GM12873 (cell line): ENCODE data around the gene FNDC5.
A peak's percentile ranks its signal among the peaks of the same experiment; 100 is the strongest.

Experiments
- CTCF ChIP-seq: IDR thresholded peaks from 2 replicates; pipeline ENCODE4 v1.5.1; 2012; ENCODE audit warnings: low read depth, mild to moderate bottlenecking, moderate library complexity, low read length, control low read depth; ENCODE audit not compliant: insufficient read depth; ENCODE audit errors: missing control alignments

Gene FNDC5

GRCh38 chr1:32886004-32886827, 15.5 kb upstream of the FNDC5 start, which contains the start of gene HPCA:
Gene HPCA, plus strand, starts transcription at chr1:32886491. Its CDS starts 2,408 bp downstream, at chr1:32888899.
- TF ChIP-seq CTCF = peak; percentile 52

DNA sequence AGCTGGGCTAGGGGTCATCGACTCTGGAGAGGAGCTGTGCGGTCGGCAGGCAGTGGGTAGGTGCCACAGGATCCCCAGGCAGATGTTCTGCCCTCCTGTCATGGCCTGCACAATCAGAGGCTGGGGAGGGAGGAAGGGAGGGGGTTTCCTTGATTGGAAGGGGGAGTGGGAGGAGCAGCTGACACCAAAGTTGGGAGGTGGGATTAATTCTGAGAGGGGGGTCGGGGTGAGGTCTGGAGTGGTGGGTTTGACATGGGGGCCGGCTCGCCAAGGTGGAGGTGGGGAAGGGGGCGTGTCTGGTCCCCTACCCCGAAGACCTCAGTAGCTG, 14.9 kb upstream of the FNDC5 start:
- no peak for TF ChIP-seq CTCF

DNA sequence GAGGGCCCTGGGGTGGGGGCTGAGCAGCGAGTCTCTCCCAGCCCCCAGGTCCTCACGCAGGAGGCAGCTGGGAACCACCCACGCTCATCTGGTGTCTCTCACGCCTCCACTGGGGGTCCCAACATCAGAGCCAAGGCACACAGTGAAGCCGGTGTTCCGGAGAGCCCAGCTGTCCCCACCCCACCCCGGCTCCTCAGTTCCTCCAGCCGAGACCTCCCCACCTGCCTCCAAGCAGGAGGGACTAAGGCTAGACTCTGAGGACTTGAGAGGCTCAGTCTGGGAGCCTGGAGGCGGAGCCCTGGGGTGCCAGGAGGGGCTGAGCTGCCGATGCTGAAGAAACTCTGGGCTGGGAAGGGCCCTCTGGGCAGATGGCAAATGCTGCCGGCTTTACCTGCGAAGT, 14.0 kb upstream of the FNDC5 start:
- TF ChIP-seq CTCF = no peak

DNA sequence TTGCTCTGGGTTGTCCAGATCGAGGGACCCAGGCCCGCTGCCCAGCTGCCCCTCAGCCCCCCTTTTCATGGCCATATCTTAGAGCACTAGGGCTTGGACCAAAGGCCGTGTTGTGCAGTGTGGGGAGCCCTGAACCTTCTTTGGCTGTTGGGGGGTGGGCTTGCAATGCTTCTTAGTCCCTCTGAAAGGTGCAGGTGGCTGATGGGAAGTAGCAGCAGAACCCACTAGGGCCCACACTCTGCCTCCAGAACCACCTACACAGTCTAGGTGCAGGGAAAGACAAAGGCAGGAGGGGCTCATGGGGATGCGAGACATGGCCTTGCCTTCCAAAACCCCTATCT, 13.3 kb upstream of the FNDC5 start:
- no peak for TF ChIP-seq CTCF

DNA sequence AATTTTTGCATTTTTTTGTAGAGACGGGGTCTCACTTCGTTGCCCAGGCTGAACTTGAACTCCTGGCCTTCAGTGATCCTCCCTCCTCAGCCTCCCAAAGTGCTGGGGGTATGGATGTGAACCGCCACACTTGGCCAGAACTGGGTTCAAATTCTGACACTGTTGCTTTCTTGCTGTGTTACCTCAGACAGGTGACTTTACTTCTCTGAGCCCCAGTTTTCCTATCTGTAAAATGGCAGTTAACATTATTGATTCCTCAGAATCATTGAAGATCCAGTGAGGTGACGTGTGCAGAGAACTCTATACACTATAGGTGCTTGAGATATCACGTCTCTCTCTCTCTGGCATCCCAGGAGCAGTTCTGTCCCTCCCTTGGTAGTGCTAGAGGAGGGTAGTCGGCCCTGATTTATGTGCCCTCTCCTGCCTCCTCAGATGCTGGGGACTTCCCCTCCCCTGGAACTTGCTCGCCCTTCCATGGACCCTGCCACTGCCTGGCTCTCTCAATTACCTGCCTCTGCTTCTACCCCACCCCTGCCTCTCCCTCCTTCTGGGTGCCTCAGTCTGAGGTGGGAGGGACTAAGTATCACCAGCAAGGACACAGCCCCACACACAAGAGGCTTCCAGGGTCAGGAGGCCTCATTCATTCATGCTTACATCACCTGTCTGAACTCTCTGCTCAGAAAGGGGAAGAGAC, 12.8 kb upstream of the FNDC5 start:
- TF ChIP-seq CTCF = no peak

- no peak for TF ChIP-seq CTCF
Observed at GRCh38 chr1:32881871-32882850, 11.4 kb upstream of the FNDC5 start.

- no peak for TF ChIP-seq CTCF
Observed at GRCh38 chr1:32881291-32881690, 10.6 kb upstream of the FNDC5 start.
